Peyer's patch (tissue), 4 donors: ENCODE measurements around the gene ZBTB14.

Source experiments
- POLR2A ChIP-seq, 2 donors: fragments of 450-650 bp; IDR thresholded peaks; one replicate each; pipeline ENCODE4 v1.5.1; 2017; ENCODE audit warnings: antibody characterized with exemption in 2 of 2, mild to moderate bottlenecking in 2 of 2, moderate library complexity in 2 of 2
- TF ChIP-seq, protein P1 (sequence below), 6 experiments: fragments of 450-650 bp in 4 of 6; fragments of 200-600 bp in 2 of 6; sonication (generic) in 1 of 6; IDR thresholded peaks; one replicate each; pipeline ENCODE4 v1.5.1; 2017 to 2019; ENCODE audit warnings: antibody characterized with exemption in 6 of 6, mild to moderate bottlenecking in 3 of 6, moderate library complexity in 1 of 6

DNA sequence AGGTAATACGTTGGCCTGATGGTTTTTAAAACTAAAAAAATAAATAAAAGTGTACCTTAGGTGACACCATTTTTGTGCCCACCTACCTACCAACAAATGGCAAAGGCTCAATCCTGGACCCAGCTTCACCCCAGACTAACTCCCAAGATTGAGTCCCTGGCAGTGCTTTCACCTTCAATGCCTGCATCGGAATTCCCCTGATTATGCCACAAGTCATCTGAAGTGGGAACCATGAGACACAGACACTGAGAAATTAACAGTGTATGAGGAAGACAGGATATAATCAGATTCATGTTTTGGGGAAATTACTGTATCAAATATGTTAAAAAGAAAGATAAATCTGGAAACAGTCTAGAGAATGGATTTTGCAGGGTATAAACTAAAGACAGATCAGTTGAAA is 41.6 kb downstream of the ZBTB14 start:
- TF ChIP-seq, protein P1, sequence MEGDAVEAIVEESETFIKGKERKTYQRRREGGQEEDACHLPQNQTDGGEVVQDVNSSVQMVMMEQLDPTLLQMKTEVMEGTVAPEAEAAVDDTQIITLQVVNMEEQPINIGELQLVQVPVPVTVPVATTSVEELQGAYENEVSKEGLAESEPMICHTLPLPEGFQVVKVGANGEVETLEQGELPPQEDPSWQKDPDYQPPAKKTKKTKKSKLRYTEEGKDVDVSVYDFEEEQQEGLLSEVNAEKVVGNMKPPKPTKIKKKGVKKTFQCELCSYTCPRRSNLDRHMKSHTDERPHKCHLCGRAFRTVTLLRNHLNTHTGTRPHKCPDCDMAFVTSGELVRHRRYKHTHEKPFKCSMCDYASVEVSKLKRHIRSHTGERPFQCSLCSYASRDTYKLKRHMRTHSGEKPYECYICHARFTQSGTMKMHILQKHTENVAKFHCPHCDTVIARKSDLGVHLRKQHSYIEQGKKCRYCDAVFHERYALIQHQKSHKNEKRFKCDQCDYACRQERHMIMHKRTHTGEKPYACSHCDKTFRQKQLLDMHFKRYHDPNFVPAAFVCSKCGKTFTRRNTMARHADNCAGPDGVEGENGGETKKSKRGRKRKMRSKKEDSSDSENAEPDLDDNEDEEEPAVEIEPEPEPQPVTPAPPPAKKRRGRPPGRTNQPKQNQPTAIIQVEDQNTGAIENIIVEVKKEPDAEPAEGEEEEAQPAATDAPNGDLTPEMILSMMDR (IDR thresholded peaks at IDR 0.05): no peak
- no peak for TF ChIP-seq POLR2A (IDR thresholded peaks at IDR 0.05)
